GM18508 (cell line): ENCODE results near the gene GHDC.

ENCODE experiments used
- ATAC-seq: cut with Tn5 transposase; IDR thresholded peaks from one replicate; pipeline ENCODE4 v1.9.1; 2021; ENCODE audit warnings: moderate number of reproducible peaks; ENCODE audit not compliant: insufficient read depth, unreplicated experiment

Gene GHDC

GRCh38 chr17:42183741-42184711, 10.3 kb downstream of the GHDC start:
- ATAC-seq, result no peak

GRCh38 chr17:42182927-42183734, 11.2 kb downstream of the GHDC start:
- no peak for ATAC-seq

- ATAC-seq, result no peak
Measured at GRCh38 chr17:42181851-42182207, 12.5 kb downstream of the GHDC start.

- ATAC-seq, result no peak
Measured at GRCh38 chr17:42180922-42181850, 13.1 kb downstream of the GHDC start, which contains the start of gene KCNH4. Gene KCNH4 (minus strand): TSS chr17:42181142. CDS start chr17:42180945, 197 bp downstream.

GRCh38 chr17:42180411-42180921, 13.8 kb downstream of the GHDC start:
- ATAC-seq, result no peak

GRCh38 chr17:42179911-42180410, 14.3 kb downstream of the GHDC start:
- no peak for ATAC-seq

- ATAC-seq, result no peak
Measured at GRCh38 chr17:42179335-42179734, 15.0 kb downstream of the GHDC start.

- ATAC-seq, result no peak
Measured at GRCh38 chr17:42178817-42179216, 15.5 kb downstream of the GHDC start.

- no peak for ATAC-seq
Measured at GRCh38 chr17:42177684-42178083, 16.6 kb downstream of the GHDC start.

- no peak for ATAC-seq
Measured at GRCh38 chr17:42174126-42174783, 20.0 kb downstream of the GHDC start.

GRCh38 chr17:42171831-42172230, 22.5 kb downstream of the GHDC start:
- ATAC-seq, result no peak

GRCh38 chr17:42169351-42169750, 24.9 kb downstream of the GHDC start:
- ATAC-seq, result no peak

- no peak for ATAC-seq
Measured at GRCh38 chr17:42167807-42168206, 26.5 kb downstream of the GHDC start.

- ATAC-seq, result no peak
Measured at GRCh38 chr17:42166196-42166763, 28.0 kb downstream of the GHDC start.

GRCh38 chr17:42165751-42166150, 28.5 kb downstream of the GHDC start:
- ATAC-seq, result no peak

GRCh38 chr17:42163696-42164407, 30.4 kb downstream of the GHDC start:
- no peak for ATAC-seq

GRCh38 chr17:42163113-42163512, 31.2 kb downstream of the GHDC start:
- ATAC-seq, result no peak

- ATAC-seq, result no peak
Measured at GRCh38 chr17:42160531-42160910, 33.8 kb downstream of the GHDC start.
